Keratinocyte (primary cell): ENCODE data around the gene CCDC77. TPM values are rescaled to one million over a fixed set of nuclear protein-coding genes. Genes with fewer than 3 reads are reported as not detected.

Source experiments
- DNase-seq: peaks from one replicate; pipeline ENCODE4 v3.0.0-alpha.2; 2011; ENCODE audit warnings: low read depth, missing footprints, low spot score
- FAIRE-seq: peaks from 2 replicates; lab custom pipeline; 2011; peaks lifted over from hg19 to GRCh38; lab: Jason Lieb, UNC
- H2AFZ ChIP-seq: 2 replicates; pipeline ENCODE4 v1.6.0; 2012; ENCODE audit warnings: low read length, control low read depth, inconsistent platforms; ENCODE audit not compliant: control insufficient read depth
- H3K27ac ChIP-seq: 2 replicates; pipeline ENCODE4 v1.5.1; 2011; ENCODE audit warnings: low read length; ENCODE audit not compliant: control insufficient read depth, insufficient read depth
- H3K27me3 ChIP-seq: 3 replicates; pipeline ENCODE4 v1.6.0; 2011; ENCODE audit warnings: low read length; ENCODE audit not compliant: control insufficient read depth, insufficient read depth; ENCODE audit errors: extremely low read depth
- H3K36me3 ChIP-seq, 2 experiments: 2 replicates in 1 of 2; 3 replicates in 1 of 2; pipeline ENCODE4 v1.5.1; 2011; ENCODE audit warnings: low read length in 2 of 2, mild to moderate bottlenecking in 1 of 2; ENCODE audit not compliant: control insufficient read depth in 2 of 2, insufficient read depth in 2 of 2; ENCODE audit errors: extremely low read depth in 1 of 2
- H3K4me1 ChIP-seq: 3 replicates; pipeline ENCODE4 v1.5.1; 2011; ENCODE audit warnings: low read length; ENCODE audit not compliant: control insufficient read depth, insufficient read depth; ENCODE audit errors: extremely low read depth
- H3K4me2 ChIP-seq: 3 replicates; pipeline ENCODE4 v1.6.0; 2011; ENCODE audit warnings: low read depth, low read length; ENCODE audit not compliant: control insufficient read depth, insufficient read depth; ENCODE audit errors: extremely low read depth
- H3K4me3 ChIP-seq, 3 experiments: fragments of 200-600 bp in 1 of 3; sonication (generic) in 1 of 3; 2 replicates in 2 of 3; 3 replicates in 1 of 3; pipeline ENCODE4 v1.5.1; 2011 to 2016; ENCODE audit warnings: low read length in 3 of 3, mild to moderate bottlenecking in 3 of 3, control low read depth in 2 of 3, inconsistent platforms in 1 of 3, low read depth in 1 of 3, mixed read lengths in 1 of 3, mixed run types in 1 of 3, moderate library complexity in 1 of 3; ENCODE audit not compliant: control insufficient read depth in 2 of 3, insufficient read depth in 2 of 3; ENCODE audit errors: extremely low read depth in 1 of 3
- H3K79me2 ChIP-seq: 2 replicates; pipeline ENCODE4 v1.6.0; 2012; ENCODE audit warnings: low read length; ENCODE audit not compliant: control insufficient read depth, insufficient read depth
- H3K9ac ChIP-seq: 3 replicates; pipeline ENCODE4 v1.6.0; 2011; ENCODE audit warnings: low read length; ENCODE audit not compliant: control insufficient read depth, insufficient read depth; ENCODE audit errors: extremely low read depth
- H3K9me1 ChIP-seq: 3 replicates; pipeline ENCODE4 v1.6.0; 2011; ENCODE audit warnings: low read length; ENCODE audit not compliant: control insufficient read depth, insufficient read depth; ENCODE audit errors: extremely low read depth
- H3K9me3 ChIP-seq: 2 replicates; pipeline ENCODE4 v1.5.1; 2012; ENCODE audit warnings: low read depth, low read length; ENCODE audit not compliant: control insufficient read depth
- H4K20me1 ChIP-seq: 3 replicates; pipeline ENCODE4 v1.6.0; 2011; ENCODE audit warnings: low read length; ENCODE audit not compliant: control insufficient read depth, insufficient read depth; ENCODE audit errors: extremely low read depth
- EZH2 ChIP-seq: IDR thresholded peaks from one replicate; pipeline ENCODE4 v1.6.1; 2012; ENCODE audit warnings: inconsistent platforms, mild to moderate bottlenecking, low read length, moderate library complexity
- dilution Hi-C: fragments of 300-500 bp; cut with MboI; formaldehyde crosslinking; loops from one replicate; pipeline ENCODE4 v1.7.0; 2020; ENCODE audit warnings: low sequenced_read_pairs; ENCODE audit not compliant: extremely low pct_ligation_motif_present
- polyA plus RNA-seq, 5 experiments: library from polyadenylated mRNA; depleted of rRNA in 3 of 5; stranded (reverse) in 3 of 5; stranded (forward) in 1 of 5; unstranded in 1 of 5; fragments of >200 nt; gene quantifications; 1 replicate in 1 of 5; 2 replicates in 3 of 5; 3 replicates in 1 of 5; pipeline versions ENCODE4 v1.2.1 to v1.2.3, GENCODE V29; 2011 to 2012; ENCODE audit warnings: missing spikeins in 2 of 5, low read depth in 1 of 5, low replicate concordance in 1 of 5
- TF ChIP-seq, protein P1 (sequence below), 3 experiments: IDR thresholded peaks in 1 of 3; conservative IDR thresholded peaks in 1 of 3; optimal IDR thresholded peaks in 1 of 3; 2 replicates in 2 of 3; 3 replicates in 1 of 3; pipeline versions ENCODE3 to v1.5.1; 2011; ENCODE audit warnings: low read length in 3 of 3, mild to moderate bottlenecking in 3 of 3, moderate library complexity in 2 of 3, control low read depth in 1 of 3, inconsistent platforms in 1 of 3; ENCODE audit not compliant: insufficient read depth in 2 of 3; ENCODE audit errors: extremely low read depth in 1 of 3

Gene CCDC77
- polyA plus RNA-seq, 1 donor (not counting 4 experiments of a cell fraction or from before 2014, with no cell fraction given): 8.3 TPM

DNA sequence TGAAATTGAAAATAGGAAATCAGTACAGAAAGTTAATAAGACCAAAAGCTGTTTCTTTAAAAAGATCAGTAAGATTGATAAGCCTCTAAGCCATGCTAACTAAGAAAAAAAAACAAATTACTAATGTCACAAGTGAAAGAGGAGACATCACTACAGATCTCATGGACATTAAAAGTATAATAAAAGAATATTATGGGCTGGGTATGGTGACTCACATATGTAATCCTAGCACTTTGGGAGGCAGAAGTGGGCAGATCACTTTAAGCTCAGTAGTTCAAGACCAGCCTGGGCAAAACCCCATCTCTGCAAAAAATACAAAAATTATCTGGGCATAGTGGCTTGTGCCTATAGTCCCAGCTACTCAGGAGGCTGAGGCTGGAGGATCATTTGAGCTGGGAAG, 88.8 kb downstream of the CCDC77 start:
- no peak for FAIRE-seq
- H3K27ac ChIP-seq: no peak overlapping the region
- no peaks in the 10 kb centered on the region for H3K9me3 ChIP-seq
- no peaks in the 10 kb centered on the region for H3K27me3 ChIP-seq
- H3K4me3 ChIP-seq: no peak overlapping the region
- DNase-seq: no peak
- no peak overlapping the region for H3K9ac ChIP-seq
- H3K9me1 ChIP-seq: no peaks in the 10 kb centered on the region
- dilution Hi-C loops: no loop called here
- H4K20me1 ChIP-seq: no peaks in the 10 kb centered on the region
- TF ChIP-seq EZH2: no peak
- TF ChIP-seq, protein P1, sequence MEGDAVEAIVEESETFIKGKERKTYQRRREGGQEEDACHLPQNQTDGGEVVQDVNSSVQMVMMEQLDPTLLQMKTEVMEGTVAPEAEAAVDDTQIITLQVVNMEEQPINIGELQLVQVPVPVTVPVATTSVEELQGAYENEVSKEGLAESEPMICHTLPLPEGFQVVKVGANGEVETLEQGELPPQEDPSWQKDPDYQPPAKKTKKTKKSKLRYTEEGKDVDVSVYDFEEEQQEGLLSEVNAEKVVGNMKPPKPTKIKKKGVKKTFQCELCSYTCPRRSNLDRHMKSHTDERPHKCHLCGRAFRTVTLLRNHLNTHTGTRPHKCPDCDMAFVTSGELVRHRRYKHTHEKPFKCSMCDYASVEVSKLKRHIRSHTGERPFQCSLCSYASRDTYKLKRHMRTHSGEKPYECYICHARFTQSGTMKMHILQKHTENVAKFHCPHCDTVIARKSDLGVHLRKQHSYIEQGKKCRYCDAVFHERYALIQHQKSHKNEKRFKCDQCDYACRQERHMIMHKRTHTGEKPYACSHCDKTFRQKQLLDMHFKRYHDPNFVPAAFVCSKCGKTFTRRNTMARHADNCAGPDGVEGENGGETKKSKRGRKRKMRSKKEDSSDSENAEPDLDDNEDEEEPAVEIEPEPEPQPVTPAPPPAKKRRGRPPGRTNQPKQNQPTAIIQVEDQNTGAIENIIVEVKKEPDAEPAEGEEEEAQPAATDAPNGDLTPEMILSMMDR (optimal IDR thresholded peaks at IDR 0.05 in 1 of 3, IDR thresholded peaks at IDR 0.05 in 1 of 3, conservative IDR thresholded peaks at IDR 0.05 in 1 of 3; ENCODE audit: extremely low read depth in 1 of 3, insufficient read depth in 2 of 3, low read length in 3 of 3): no peak
- H3K4me1 ChIP-seq: no peaks in the 10 kb centered on the region
- no peak overlapping the region for H3K4me2 ChIP-seq
- no peaks in the 10 kb centered on the region for H3K36me3 ChIP-seq
- H3K79me2 ChIP-seq: no peaks in the 10 kb centered on the region
- no peak overlapping the region for H2AFZ ChIP-seq

Other genes starting within 250 kb of the CCDC77 start
- 0.32 TPM in 1 of 3 replicates, not detected in the others for gene SLC6A12, start 187.5 kb upstream of the CCDC77 start, polyA plus RNA-seq
- 0.33 to 0.45 TPM in 2 of 3 replicates, not detected in the other for gene SLC6A13, start 138.8 kb upstream of the CCDC77 start, polyA plus RNA-seq
- gene KDM5A, start 12.3 kb upstream of the CCDC77 start, polyA plus RNA-seq: 14.5 to 18.2 TPM (median 14.7 TPM) in 3 replicates
- gene B4GALNT3, start 58.3 kb downstream of the CCDC77 start, polyA plus RNA-seq: 7.5 to 14.6 TPM (median 8.4 TPM) in 3 replicates